GM21737 (cell line): ENCODE data around the gene SCUBE1.

Experiments
- ATAC-seq: cut with Tn5 transposase; IDR thresholded peaks from one replicate; pipeline ENCODE4 v1.9.1; 2021; ENCODE audit warnings: mild to moderate bottlenecking, moderate library complexity; ENCODE audit not compliant: unreplicated experiment

The SCUBE1 gene

GRCh38 chr22:43241699-43242386 is 101.3 kb downstream of the SCUBE1 start:
- ATAC-seq: no peak

GRCh38 chr22:43241138-43241597 is 102.0 kb downstream of the SCUBE1 start:
- no peak for ATAC-seq

- ATAC-seq: no peak
Observed at GRCh38 chr22:43240614-43241013, 102.6 kb downstream of the SCUBE1 start.

GRCh38 chr22:43239956-43240355 is 103.2 kb downstream of the SCUBE1 start:
- ATAC-seq: no peak

GRCh38 chr22:43239193-43239780 is 103.9 kb downstream of the SCUBE1 start:
- no peak for ATAC-seq

- no peak for ATAC-seq
Observed at GRCh38 chr22:43238526-43239006, 104.6 kb downstream of the SCUBE1 start.

- ATAC-seq: no peak
Observed at GRCh38 chr22:43237280-43237679, 105.9 kb downstream of the SCUBE1 start.

- ATAC-seq: no peak
Observed at GRCh38 chr22:43236411-43237166, 106.6 kb downstream of the SCUBE1 start.

GRCh38 chr22:43235445-43236409 is 107.4 kb downstream of the SCUBE1 start:
- ATAC-seq: no peak

- ATAC-seq: no peak
Observed at GRCh38 chr22:43234264-43234988, 108.7 kb downstream of the SCUBE1 start.

GRCh38 chr22:43233529-43233928 is 109.6 kb downstream of the SCUBE1 start:
- no peak for ATAC-seq

GRCh38 chr22:43232445-43232844 is 110.7 kb downstream of the SCUBE1 start:
- ATAC-seq: no peak

GRCh38 chr22:43231724-43232034 is 111.5 kb downstream of the SCUBE1 start:
- ATAC-seq: no peak

GRCh38 chr22:43230971-43231723 is 112.0 kb downstream of the SCUBE1 start:
- ATAC-seq: no peak

- no peak for ATAC-seq
Observed at GRCh38 chr22:43230571-43230970, 112.6 kb downstream of the SCUBE1 start.

- ATAC-seq: no peak
Observed at GRCh38 chr22:43228863-43229262, 114.3 kb downstream of the SCUBE1 start.

GRCh38 chr22:43228330-43228729 is 114.8 kb downstream of the SCUBE1 start:
- ATAC-seq: no peak

- no peak for ATAC-seq
Observed at GRCh38 chr22:43227239-43227630, 115.9 kb downstream of the SCUBE1 start.
